Mesendoderm (in vitro differentiated cells): ENCODE results near the gene NDUFAB1.
"Not testable (repeated sequence)": the region's sequence is repeated elsewhere in the genome, so short reads cannot be mapped to it uniquely, and the experiment has no call there.

Experiments used
- DNase-seq: peaks from one replicate; pipeline ENCODE4 v3.0.0; 2013
- H2AK5ac ChIP-seq: 2 replicates; pipeline ENCODE4 v1.6.1; 2013; ENCODE audit warnings: low read length, inconsistent platforms
- H2BK120ac ChIP-seq: 2 replicates; pipeline ENCODE4 v1.6.1; 2013; ENCODE audit warnings: low read depth, mild to moderate bottlenecking, low read length, moderate library complexity, mixed read lengths
- H2BK15ac ChIP-seq: replicated peaks from 2 replicates; pipeline ENCODE4 v1.6.1; 2013; ENCODE audit warnings: low read depth, mild to moderate bottlenecking, moderate library complexity
- H2BK5ac ChIP-seq: 2 replicates; pipeline ENCODE4 v1.6.1; 2013; ENCODE audit warnings: low read length, inconsistent platforms
- H3K18ac ChIP-seq: 2 replicates; pipeline ENCODE4 v1.6.1; 2013; ENCODE audit warnings: mild to moderate bottlenecking, low read length, mixed read lengths
- H3K23ac ChIP-seq: one replicate; pipeline ENCODE4 v1.6.1; 2013; ENCODE audit warnings: low read length
- H3K27ac ChIP-seq: 2 replicates; pipeline ENCODE4 v1.5.1; 2013; ENCODE audit warnings: low read depth, mild to moderate bottlenecking, inconsistent platforms, low read length, moderate library complexity
- H3K27me3 ChIP-seq: 2 replicates; pipeline ENCODE4 v1.6.1; 2013; ENCODE audit warnings: low read length, control low read depth, mild to moderate bottlenecking, inconsistent platforms; ENCODE audit not compliant: insufficient read depth, poor library complexity
- H3K36me3 ChIP-seq: 2 replicates; pipeline ENCODE4 v1.6.1; 2013; ENCODE audit warnings: low read length, inconsistent platforms; ENCODE audit not compliant: control insufficient read depth, insufficient read depth
- H3K4ac ChIP-seq: one replicate; pipeline ENCODE4 v1.6.1; 2013; ENCODE audit warnings: low read depth, mild to moderate bottlenecking, low read length, moderate library complexity
- H3K4me1 ChIP-seq: 2 replicates; pipeline ENCODE4 v1.6.1; 2013; ENCODE audit warnings: low read depth, low read length, inconsistent platforms; ENCODE audit not compliant: control insufficient read depth
- H3K4me2 ChIP-seq: 2 replicates; pipeline ENCODE4 v1.6.1; 2013; ENCODE audit warnings: low read length
- H3K4me3 ChIP-seq: 2 replicates; pipeline ENCODE4 v1.5.1; 2013; ENCODE audit warnings: mild to moderate bottlenecking, low read length
- H3K56ac ChIP-seq: one replicate; pipeline ENCODE4 v1.6.1; 2013; ENCODE audit warnings: low read length
- H3K79me1 ChIP-seq: 2 replicates; pipeline ENCODE4 v1.6.1; 2013; ENCODE audit warnings: low read length, inconsistent platforms
- H3K79me2 ChIP-seq: 2 replicates; pipeline ENCODE4 v1.6.1; 2013; ENCODE audit warnings: mild to moderate bottlenecking, low read length; ENCODE audit not compliant: control insufficient read depth, insufficient read depth
- H3K9ac ChIP-seq: 2 replicates; pipeline ENCODE4 v1.6.1; 2013; ENCODE audit warnings: low read length, inconsistent platforms
- H4K5ac ChIP-seq: one replicate; pipeline ENCODE4 v1.6.1; 2013; ENCODE audit warnings: low read length
- H4K8ac ChIP-seq: one replicate; pipeline ENCODE4 v1.6.1; 2013; ENCODE audit warnings: low read depth, mild to moderate bottlenecking, control low read depth, low read length, moderate library complexity
- whole genome bisulfite sequencing: extraction: QIAGEN DNeasy Blood & Tissue Kit; methylation state at CpG from one replicate; pipeline ENCODE4 v1.1.7; 2013; ENCODE audit warnings: low lambda C conversion rate, missing lambda C conversion rate; ENCODE audit not compliant: insufficient coverage; ENCODE audit errors: extremely low coverage; 5-methylcytosine and 5-hydroxymethylcytosine counted together

Gene NDUFAB1

DNA sequence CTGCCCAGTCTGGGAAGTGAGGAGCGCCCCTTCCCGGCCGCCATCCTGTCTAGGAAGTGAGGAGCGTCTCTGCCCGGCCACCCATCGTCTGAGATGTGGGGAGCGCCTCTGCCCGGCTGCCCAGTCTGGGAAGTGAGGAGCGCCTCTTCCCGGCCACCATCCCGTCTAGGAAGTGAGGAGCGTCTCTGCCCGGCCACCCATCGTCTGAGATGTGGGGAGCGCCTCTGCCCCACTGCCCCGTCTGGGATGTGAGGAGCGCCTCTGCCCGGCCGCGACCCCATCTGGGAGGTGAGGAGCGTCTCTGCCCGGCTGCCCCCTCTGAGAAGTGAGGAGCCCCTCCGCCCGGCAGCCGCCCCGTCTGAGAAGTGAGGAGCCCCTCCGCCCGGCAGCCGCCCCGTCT, 12.8 kb downstream of the NDUFAB1 start:
- not testable (repeated sequence) for H3K23ac ChIP-seq, H2BK15ac ChIP-seq, H3K27me3 ChIP-seq, H3K4me3 ChIP-seq, H3K79me2 ChIP-seq, H4K5ac ChIP-seq, H3K56ac ChIP-seq, H3K4me2 ChIP-seq, H3K27ac ChIP-seq, H3K4ac ChIP-seq, H2BK120ac ChIP-seq, H2AK5ac ChIP-seq, H2BK5ac ChIP-seq, H3K79me1 ChIP-seq, H4K8ac ChIP-seq, H3K18ac ChIP-seq, H3K9ac ChIP-seq, H3K4me1 ChIP-seq, DNase-seq
- no CpG with 5 or more reads among the region's 30 CpGs for WGBS
- peaks cover 10% of the 10 kb centered on the region for H3K36me3 ChIP-seq

DNA sequence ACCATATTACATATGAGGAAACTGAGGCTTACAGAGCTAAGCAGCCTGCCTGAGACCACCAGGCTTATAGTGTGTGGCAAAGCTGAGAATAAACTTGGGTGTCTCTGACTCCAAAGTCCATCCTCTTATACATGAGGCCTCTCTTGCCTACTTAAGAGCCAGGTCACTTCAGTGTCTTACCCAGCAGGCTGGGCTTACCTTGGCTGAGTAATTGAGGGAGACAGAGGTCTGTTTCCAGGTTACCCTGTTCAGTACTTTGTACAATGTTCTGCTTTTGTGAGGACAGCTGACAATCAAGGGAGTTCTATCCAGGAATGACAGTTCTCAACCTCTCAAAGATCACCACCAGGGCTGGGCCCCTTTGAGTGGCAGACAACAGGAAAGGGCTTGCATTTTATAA, 14.4 kb downstream of the NDUFAB1 start:
- DNase-seq, result no peak
- Histone ChIP-seq H3K79me2 (no peaks in the 10 kb centered on the region), H4K8ac (no peak overlapping the region), H2BK15ac (no peak overlapping the region), H3K79me1 (no peaks in the 10 kb centered on the region), H2BK5ac (no peak overlapping the region), H3K27ac (no peak overlapping the region), H2AK5ac (no peak overlapping the region), H3K56ac (no peak overlapping the region), H3K4me2 (no peak overlapping the region), H3K18ac (no peak overlapping the region), H2BK120ac (no peak overlapping the region), H3K4ac (no peak overlapping the region), H3K23ac (no peak overlapping the region), H3K4me1 (no peaks in the 10 kb centered on the region), H3K36me3 (peaks cover 10% of the 10 kb centered on the region), H4K5ac (no peak overlapping the region), H3K27me3 (no peaks in the 10 kb centered on the region), H3K4me3 (no peak overlapping the region), H3K9ac (no peak overlapping the region)

DNA sequence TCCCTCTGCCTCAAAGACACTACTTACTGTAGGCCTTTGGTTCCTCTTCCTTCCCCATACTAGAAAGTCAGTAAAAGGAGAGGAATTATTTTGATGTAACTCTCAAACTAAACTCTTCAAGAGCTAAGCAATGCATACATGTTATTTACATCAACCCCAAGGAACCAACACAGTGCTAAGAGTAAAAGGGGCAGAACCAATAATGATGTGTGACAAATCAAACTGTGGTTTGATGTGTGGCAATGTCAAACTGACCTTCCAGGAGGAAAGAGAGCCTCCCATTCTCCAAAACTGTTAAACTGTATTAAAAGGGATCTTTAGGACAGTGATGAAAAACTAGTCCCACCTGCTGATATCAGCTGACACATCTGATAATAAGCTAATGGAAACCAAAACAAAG, 15.7 kb downstream of the NDUFAB1 start:
- H3K9ac ChIP-seq, result no peak overlapping the region
- H2BK5ac ChIP-seq, result no peak overlapping the region
- H3K4me2 ChIP-seq, result no peak overlapping the region
- H2AK5ac ChIP-seq, result no peak overlapping the region
- H3K4me1 ChIP-seq, result no peaks in the 10 kb centered on the region
- H3K23ac ChIP-seq, result no peak overlapping the region
- no peak overlapping the region for H2BK15ac ChIP-seq
- H3K27ac ChIP-seq, result no peak overlapping the region
- H3K4ac ChIP-seq, result no peak overlapping the region
- no peak overlapping the region for H3K18ac ChIP-seq
- H3K4me3 ChIP-seq, result no peak overlapping the region
- H3K27me3 ChIP-seq, result no peaks in the 10 kb centered on the region
- H3K79me2 ChIP-seq, result no peaks in the 10 kb centered on the region
- H2BK120ac ChIP-seq, result no peak overlapping the region
- no peak for DNase-seq
- H4K8ac ChIP-seq, result no peak overlapping the region
- H3K56ac ChIP-seq, result no peak overlapping the region
- peaks cover 10% of the 10 kb centered on the region for H3K36me3 ChIP-seq
- H4K5ac ChIP-seq, result no peak overlapping the region
- no peaks in the 10 kb centered on the region for H3K79me1 ChIP-seq

DNA sequence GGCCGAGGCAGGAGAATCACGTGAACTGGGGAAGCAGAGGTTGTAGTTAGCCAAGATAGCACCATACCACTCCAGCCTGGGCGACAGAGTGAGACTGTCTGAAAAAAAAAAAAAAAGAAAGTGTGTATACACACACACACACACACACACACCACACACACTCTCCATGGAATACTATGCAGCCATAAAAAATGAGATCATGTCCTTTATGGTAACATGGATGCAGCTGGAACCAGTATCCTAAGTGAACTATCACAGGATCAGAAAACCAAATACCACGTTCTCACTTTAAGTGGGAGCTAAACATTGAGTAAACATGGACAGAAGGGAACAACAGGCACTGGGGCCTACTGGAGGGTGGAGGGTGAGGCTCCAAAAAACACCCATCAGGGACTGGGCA, 16.7 kb downstream of the NDUFAB1 start:
- Histone ChIP-seq H3K18ac (no peak overlapping the region), H3K9ac (no peak overlapping the region), H3K4me1 (no peaks in the 10 kb centered on the region), H3K79me2 (no peaks in the 10 kb centered on the region), H3K4me3 (no peak overlapping the region), H3K36me3 (peaks cover 7% of the 10 kb centered on the region), H2BK120ac (no peak overlapping the region), H3K27ac (no peak overlapping the region), H3K27me3 (no peaks in the 10 kb centered on the region), H2BK5ac (no peak overlapping the region), H3K56ac (no peak overlapping the region), H4K8ac (no peak overlapping the region), H3K4me2 (no peak overlapping the region), H3K4ac (no peak overlapping the region), H2AK5ac (no peak overlapping the region), H2BK15ac (no peak overlapping the region), H4K5ac (no peak overlapping the region), H3K23ac (no peak overlapping the region), H3K79me1 (no peaks in the 10 kb centered on the region)
- DNase-seq, result no peak
- WGBS, result no CpG with 5 or more reads among the region's 4 CpGs

DNA sequence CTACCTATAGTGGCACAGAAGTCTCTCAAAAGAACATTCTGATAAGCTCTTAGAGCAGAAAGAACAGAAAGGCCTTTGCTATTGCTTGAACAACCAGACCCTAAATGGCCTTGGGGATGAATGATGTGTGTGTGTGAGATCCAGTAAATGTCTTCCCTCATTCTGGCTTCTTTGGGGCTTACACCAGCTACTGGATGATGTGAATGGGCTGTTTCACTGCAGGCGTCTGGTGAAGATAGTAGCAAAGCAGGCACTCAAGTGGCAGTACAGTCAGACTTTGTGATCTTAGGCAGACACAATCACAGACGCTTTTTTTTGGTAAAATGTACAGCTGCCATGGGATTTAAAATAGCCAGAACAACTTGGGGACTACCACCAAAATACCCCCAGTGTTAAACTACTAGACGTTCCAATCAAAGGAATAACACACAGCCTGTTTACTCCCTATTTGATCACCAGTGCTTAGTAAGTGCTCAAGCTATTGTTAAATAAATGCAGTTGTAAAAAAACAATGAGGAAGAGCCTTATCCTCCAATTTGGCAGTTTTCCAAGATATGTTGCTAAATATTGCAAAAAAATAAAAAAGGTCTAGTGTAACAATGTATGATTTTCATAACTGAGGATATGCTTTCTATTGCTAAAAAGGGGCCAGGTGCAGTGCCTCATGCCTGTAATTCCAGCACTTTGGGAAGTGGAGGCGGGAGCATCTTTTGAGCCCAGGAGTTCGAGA, 17.9 kb downstream of the NDUFAB1 start:
- peaks cover 5% of the 10 kb centered on the region for H3K36me3 ChIP-seq

DNA sequence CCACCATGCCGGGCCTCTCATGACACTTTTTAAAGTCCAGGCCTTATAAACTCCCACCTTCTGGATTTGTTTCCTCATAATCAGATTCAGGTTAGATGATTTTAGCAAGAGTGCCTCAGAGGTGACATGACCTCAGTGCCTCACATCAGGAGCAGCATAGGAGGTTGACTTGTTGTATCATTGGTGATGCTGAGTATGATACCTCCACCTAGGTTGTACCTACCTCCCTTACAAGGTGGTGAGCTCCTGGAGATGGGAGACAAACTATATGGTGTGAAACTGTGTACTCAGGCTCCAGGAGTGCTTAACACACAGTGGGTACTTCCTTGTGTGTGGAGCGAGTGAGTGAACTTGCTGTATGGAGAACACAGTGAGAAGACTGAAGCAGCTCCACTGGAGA, 18.6 kb downstream of the NDUFAB1 start:
- Histone ChIP-seq H3K36me3 (peaks cover 5% of the 10 kb centered on the region), H3K27ac (no peak overlapping the region)
- no CpG with 5 or more reads among the region's 2 CpGs for WGBS

More for the DNA sequence above, 17.9 kb downstream of the NDUFAB1 start:
- no peak overlapping the region for H3K4me3 ChIP-seq
- H3K79me2 ChIP-seq, result no peaks in the 10 kb centered on the region
- H3K4me2 ChIP-seq, result no peak overlapping the region
- no peaks in the 10 kb centered on the region for H3K79me1 ChIP-seq
- no peak overlapping the region for H2BK15ac ChIP-seq
- no peak overlapping the region for H2AK5ac ChIP-seq
- H3K27ac ChIP-seq, result no peak overlapping the region
- no peaks in the 10 kb centered on the region for H3K4me1 ChIP-seq
- no peak overlapping the region for H3K4ac ChIP-seq
- DNase-seq, result no peak
- no peak overlapping the region for H3K56ac ChIP-seq
- no peak overlapping the region for H2BK5ac ChIP-seq
- H3K18ac ChIP-seq, result no peak overlapping the region
- no peak overlapping the region for H3K23ac ChIP-seq
- no CpG with 5 or more reads among the region's 5 CpGs for whole genome bisulfite sequencing
- no peak overlapping the region for H2BK120ac ChIP-seq
- no peaks in the 10 kb centered on the region for H3K27me3 ChIP-seq
- no peak overlapping the region for H4K5ac ChIP-seq
- H4K8ac ChIP-seq, result no peak overlapping the region
- no peak overlapping the region for H3K9ac ChIP-seq

More for the DNA sequence above, 18.6 kb downstream of the NDUFAB1 start:
- H4K5ac ChIP-seq, result no peak overlapping the region
- no peak overlapping the region for H4K8ac ChIP-seq
- no peak for DNase-seq
- no peaks in the 10 kb centered on the region for H3K27me3 ChIP-seq
- H3K4ac ChIP-seq, result no peak overlapping the region
- H3K79me1 ChIP-seq, result no peaks in the 10 kb centered on the region
- no peak overlapping the region for H2BK5ac ChIP-seq
- no peaks in the 10 kb centered on the region for H3K4me1 ChIP-seq
- no peak overlapping the region for H2BK15ac ChIP-seq
- H3K4me2 ChIP-seq, result no peak overlapping the region
- H3K56ac ChIP-seq, result no peak overlapping the region
- no peak overlapping the region for H3K23ac ChIP-seq
- no peak overlapping the region for H3K4me3 ChIP-seq
- no peak overlapping the region for H3K18ac ChIP-seq
- H2AK5ac ChIP-seq, result no peak overlapping the region
- H3K9ac ChIP-seq, result no peak overlapping the region
- H3K79me2 ChIP-seq, result no peaks in the 10 kb centered on the region
- H2BK120ac ChIP-seq, result no peak overlapping the region
